Activated CD4-positive, CD25-positive, alpha-beta regulatory T cell treated with anti-CD3 and anti-CD28 coated beads, Interleukin-2, amount 50 U/mL, for 72 hours (primary cell): ENCODE data around the gene INPP5D.
"Not testable (repeated sequence)": the region's sequence is repeated elsewhere in the genome, so short reads cannot be mapped to it uniquely, and the experiment has no call there.

Source experiments
- DNase-seq: peaks from one replicate; pipeline ENCODE4 v3.0.0; 2021

The INPP5D gene

DNA sequence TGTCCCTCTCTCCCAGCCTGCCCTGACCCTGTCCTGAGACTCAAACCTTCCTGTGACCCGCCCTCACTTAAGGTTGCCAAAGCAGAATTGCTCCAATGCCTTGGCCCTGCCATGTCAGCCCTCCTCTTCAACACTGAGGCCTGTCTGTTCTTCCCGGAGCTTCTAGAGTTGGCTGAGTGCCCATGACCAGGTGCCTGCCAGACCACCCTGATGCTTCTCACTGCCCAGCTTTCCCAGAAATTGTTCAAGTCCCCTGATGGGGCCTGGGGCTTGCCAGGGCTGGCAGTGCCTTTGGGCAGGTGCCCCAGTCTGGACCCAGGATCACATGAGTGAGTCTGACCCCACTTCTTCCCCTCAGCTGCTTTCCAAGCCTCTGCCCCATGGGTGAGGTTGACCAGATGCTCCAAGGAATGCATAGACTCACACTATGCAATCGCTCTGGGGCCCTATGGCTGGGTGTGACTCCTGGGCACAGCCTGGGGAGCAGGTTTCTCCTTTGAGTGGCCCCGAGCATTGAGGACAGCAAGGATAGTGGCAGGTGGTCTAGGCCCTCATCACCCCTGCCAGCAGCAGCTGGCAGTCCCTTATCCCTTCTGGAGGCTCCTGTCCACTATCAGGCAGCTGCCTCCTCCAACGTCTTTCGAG, 3.1 kb upstream of the INPP5D start:
- no peak for DNase-seq

DNA sequence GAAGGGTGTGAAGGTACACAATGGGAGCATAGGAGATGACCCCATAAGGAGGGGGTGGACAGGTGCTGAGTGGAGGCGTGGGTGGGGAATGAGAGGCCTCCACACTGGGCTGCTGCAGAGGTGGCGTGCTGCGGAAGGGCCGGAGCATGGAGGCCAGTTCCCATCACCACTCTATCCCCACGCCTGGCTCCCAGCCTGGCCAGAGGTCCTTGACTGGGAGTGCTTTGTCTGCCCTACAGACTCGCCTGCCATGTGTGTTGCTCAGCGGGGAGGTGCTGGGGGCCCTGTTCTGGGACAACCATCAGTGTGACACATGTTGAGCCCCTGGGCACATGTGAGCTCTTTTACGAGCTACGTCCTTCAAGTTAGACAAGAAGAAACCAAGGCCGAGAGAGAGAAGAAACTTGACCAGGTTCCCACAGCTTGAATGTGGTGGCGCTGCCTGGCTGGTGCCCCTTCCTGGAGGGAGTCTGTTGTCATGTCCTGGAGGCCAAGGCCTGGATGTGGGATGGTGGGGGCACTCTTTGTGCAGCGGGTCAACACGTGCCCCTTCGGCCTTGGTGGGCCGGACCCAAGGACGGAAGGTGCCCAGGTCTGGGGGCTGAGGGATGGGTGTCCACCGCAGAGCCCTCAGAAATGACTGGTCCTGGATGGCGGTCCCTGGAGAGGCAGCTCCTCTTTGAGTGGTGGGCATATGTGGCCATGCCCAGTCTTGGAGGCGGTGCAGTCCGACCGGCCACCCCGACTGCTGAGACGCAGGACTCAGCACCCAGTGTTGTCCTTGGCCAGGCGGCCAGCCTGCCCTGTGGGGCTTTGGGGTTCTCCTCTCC, 1.2 kb upstream of the INPP5D start:
- DNase-seq, result no peak

DNA sequence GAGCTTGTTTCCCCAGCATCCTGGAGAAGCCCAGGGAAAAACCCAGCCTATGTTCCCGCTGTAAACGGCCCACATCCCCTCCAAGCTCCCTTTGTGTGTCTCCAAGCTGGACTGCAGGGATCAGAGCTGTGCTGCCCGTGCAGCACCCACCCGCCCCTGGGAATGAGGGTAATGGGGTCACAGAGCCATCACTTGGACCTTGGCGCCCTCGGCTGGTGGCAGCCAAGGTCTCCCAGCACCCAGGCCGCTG, 670 bp upstream of the INPP5D start:
- DNase-seq, result no peak

DNA sequence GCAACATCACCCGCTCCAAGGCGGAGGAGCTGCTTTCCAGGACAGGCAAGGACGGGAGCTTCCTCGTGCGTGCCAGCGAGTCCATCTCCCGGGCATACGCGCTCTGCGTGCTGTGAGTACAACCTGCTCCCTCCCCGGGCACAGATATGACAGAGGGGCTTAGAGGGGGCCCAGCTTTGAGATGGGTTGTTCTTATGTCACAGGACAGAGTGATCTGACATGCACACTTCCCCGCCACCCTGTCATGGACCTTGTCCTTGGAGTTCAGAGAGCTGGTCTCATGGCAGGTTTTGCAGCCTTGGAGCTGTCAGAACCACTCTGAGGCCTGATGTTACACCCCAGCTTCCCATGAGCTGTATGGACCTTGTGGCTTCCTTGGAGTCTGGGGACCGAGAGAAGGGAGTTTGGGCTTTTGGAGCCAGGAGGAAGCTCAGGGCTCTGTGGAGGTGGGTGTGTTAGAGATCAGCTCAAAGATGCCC, 398 bp downstream of the INPP5D start:
- no peak for DNase-seq

DNA sequence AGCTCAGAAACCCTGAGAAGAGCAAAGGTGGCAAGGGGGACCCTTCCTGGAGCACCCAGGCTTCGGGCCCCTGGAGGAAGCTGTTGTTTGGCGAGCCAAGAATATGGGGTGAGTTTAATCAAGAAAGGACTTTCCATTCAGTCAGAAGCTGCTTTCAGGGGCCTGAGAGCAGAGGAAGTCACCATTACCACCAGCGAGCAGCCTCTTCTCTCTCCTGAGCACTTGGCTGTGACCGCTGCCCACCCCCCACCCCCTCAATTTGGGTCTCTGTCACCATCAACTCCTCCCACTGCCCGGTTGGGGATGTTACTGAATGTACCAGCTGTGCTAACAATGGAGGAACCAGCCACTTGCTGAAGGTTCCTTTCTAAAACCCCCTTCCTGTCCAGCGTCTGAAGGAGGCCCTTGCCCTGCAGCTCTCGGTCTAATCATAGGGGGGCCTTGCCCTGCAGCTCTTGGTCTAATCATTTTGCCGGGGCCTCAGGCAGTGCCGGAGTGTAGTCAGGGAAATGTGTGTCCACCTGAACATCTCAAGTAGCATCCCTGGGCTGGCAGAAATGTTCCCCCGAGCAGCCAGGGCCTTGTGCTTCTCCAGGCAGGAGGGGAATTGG, 943 bp downstream of the INPP5D start:
- DNase-seq, result peak; percentile 57

DNA sequence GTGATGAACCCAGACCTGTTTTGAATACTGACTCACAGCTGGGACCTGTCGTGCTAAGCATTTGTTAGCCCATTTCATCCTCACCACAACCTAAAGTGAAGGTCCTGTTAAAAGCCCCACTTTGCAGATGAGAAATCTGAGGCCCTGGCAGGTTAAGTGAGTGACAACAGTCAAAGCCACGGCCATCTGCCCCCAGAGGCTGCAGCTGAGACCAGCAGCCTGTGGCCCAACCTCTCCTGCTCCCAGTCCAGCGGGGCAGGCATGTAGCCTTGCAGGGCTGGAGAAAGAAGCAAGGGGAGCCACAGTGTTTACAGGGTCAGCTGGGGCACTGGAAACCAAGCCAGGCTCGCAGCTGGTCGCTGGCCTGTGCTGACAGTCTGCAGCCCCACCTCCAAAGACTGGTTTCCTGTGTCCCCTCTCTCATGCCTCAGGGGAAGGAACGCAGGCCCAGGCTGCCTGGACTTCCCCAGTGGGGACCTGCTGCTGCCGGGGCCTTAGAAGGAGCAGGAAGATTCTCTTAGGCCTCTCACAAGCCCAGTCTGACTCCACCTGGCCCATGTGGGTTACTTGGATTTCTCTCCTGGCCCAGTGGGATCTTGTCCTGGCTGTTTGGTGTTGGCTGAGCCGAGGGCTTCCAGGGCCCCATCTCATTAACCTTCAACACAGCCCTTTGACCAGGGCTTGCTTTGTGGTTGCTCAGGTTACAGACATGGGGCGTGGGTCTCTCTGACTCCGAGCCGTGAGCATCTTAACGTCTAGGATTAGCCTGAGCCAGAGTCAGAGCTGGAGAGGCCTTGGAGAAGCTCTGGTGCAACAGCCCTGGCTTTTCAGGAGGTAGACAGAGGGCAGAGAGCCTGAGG, 1.7 kb downstream of the INPP5D start:
- DNase-seq, result peak; percentile 64

DNA sequence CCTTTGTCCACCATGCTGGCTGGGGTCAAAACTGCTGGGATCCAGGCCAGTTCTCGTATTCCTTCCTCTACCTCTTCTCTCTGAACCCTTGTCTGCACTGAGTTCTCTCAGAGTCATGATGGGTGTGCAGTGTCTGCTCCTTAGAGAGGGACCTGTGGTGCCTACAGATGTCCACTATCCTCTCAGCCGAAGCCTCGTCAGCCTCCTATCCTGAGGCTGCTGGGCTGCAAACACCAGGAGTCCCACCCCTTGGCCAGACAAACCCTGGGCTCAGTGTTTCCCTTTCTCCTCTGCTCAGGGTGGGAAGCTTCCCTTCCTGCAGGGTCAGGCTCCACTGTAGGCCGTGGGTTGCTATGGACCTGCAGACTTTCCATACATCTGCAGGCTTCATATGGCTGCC, 2.3 kb downstream of the INPP5D start:
- DNase-seq, result no peak

DNA sequence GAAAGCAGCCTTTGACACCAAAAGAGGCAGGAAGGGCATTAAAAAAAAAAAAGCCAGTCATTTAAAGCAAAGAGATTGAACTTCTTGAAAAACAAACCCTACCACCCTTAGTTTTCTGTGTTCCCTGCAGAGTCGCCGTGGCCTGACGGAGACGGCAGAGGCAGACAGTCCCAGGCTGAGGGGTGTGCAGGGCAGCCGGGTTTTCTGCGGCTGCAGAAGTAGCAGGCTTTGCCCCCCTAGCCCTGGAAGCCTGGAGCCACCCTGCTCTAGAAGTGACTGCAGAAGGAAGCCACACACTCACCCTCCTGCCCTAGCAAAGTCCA, 2.8 kb downstream of the INPP5D start:
- no peak for DNase-seq

DNA sequence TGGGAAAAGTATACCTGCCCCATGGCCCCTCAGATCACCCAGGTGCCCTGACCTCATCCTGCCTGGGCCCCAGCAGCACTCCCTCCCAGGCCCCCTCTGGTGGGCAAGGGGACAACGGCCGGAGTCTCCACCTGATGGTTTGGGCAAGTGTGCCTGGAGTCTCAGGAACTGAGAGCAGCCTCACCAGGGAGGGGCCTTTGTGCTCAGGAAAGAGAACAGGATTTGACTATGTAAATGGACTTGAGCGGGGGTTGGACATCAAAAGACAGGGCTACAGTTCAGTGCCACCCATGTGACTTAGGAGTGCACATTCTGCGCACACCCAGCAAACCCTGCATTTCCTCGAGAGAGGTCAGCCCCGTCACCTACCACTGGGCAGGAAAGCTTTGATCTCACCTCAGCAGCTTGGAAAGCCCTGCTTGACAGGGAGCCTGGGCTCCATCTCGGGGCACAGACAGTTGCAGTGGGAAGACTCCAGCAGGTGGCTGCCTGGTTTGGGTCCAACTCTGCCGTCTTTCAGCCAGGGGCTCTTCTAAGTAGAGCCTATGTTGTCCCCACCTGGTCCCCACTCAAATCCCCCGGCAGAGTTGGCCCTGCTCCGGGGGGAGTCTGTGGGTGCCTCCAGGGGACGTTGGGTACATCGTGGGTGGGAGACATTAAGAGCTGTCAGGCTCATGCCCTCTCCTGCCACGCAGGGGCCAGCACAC, 3.3 kb downstream of the INPP5D start:
- DNase-seq, result peak; percentile 45

DNA sequence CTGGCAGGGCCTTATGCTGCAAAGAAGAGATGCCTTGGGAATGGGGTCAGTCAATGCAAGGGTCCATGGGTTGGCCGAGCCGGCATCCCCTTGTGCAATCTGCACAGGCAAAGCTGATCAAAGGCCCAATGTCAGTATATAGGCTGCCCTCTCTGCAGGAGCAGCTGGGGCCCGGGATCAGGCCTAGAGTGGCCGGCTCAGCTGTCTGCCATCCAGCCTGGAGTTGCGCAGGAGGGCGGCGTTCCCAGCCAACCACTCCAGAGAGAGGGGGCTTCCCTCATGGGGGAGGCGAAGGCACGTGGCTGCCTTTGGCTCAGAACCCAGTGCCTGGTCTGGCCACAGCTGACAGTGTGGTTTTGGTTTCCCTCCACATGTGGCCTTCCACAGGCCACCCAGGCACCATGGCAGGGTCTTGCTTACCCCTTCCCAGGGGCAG, 3.9 kb downstream of the INPP5D start:
- DNase-seq, result no peak

DNA sequence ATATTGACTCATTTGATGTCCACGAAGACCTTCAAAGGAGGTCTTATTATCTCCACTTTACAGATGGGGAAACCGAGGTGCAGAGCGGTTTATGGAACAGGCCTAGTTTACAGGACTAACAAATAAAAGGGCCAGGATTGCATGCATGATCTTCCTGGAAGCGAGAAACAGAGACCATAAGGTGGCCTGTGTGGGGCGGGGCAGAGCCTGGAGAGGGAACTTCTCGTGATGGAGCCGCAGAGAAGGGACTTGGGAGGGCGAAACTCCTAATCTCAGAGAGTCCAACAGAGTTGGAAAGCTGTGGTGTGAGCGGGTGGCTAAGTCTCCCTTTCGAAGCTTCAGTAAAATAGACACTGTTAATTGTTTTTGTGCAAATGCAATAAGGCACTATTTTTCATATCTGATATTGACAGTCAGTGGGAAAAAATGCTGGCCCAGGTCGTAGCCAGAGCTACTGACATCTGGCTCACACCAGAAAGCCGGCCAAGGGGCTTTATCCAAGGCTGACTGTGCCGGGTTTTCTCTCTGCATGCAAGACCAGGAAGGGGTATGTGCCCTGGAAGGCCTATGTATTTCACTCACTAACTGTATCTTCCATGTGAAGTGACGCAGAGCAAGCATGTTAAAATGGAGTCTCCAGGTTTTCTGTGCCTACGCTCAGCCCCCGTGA, 4.5 kb downstream of the INPP5D start:
- no peak for DNase-seq

DNA sequence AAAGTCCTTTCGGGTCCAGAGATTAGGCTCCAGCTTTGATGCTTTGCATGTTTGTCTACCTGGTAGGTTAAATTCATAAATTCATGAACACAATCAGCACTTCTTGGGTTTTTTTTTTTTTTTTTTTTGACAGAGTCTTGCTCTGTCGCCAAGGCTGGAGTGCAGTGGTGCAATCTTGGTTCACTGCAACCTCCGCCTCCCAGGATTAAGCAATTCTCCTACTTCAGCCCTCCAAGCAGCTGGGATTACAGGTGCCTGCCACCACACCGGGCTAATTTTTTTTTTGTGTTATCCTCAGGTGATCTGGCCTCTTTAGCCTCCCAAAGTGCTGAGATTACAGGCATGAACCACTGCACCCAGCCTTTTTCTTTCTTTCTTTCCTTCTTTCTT, 5.1 kb downstream of the INPP5D start:
- not testable (repeated sequence) for DNase-seq

DNA sequence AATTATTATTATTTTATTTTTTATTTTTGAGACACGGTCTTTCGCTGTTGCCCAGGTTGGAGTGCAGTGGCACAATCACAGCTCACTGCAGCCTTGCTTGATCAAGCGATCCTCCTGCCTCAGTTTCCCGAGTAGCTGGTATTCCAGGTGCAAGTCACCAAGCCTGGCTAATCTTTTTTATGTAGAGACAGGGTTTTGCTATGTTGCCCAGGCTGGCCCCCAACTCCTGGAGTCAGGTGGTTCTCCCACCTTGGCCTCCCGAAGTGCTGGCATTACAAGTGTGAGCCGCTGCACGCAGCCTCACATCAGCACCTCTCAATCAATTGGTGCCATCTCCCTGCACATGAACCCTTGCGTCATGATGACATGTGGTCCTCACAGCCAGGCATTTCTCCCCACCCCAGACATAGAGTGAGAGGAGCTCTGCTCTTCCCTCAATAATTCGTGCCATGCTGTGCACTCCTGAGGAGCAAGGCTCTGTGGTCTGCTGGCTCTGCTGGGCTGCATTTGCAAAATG, 5.9 kb downstream of the INPP5D start:
- no peak for DNase-seq

DNA sequence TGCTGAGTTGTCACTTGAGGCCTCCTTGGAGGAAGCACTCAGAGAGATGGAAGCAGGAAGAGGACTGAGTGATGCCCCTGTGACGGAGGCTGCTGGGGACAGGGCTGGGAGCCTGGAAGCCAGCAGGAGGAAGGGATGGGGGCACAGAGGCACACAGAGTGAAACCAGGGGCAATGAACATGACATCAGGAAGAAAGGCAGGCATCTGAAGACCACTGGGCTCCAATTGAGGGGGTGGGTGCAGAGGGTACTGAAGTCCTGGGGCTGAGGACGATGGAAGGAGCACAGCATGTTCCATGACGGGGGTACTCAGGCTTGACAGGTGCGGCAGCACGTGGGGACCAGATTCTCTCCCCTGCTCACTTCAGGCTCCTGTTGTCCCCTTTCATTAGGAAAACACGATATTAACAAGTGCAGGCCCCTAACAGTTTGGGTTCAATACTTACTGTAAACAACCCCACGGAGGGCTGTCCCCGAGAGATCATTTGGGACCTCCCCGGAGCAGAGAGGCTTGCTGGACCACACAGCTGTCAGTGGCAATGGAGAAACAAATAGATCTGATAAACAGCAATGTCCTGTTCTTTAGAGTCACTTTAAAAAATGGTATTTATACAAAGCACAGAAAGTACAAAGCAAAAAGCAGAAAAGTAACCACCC, 8.7 kb downstream of the INPP5D start:
- no peak for DNase-seq

DNA sequence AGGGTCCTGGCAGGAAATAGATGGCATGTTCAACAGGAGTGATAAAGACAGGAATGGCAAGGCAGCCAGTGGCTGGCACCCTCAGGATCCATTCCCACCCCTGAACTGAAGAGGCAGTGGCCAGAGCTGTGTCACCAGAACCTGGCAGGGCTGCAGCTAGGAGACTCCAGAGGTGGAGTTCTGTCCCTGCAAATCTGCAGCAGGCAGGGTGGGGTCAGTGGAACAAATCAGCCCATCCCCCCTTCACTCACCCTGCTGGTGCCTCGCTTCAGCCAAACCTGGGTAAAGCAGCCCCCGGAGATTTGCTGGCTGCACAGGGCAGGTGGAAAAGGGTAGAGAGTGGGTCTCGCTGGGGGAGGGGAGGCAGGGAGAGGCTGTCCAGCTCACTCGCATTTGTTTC, 12.7 kb downstream of the INPP5D start:
- no peak for DNase-seq

DNA sequence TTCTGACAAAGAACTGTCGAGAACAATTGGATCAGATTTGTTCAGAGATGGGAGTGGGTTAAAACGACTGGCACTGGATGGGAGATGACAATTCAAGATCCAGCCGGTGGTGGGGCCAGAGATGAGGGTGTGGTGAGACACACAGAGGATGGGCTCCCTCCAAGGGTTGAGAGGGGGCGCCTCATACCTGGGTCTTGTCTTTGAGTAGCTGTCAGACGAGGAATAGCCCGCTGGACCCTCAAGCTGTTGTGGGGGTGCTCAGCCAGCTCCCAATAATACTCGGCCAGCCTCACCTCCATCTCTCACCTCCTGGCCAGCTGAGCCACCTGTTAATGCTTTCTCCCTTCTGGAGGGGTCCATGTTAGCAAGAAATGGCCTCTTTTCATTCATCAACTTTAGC, 14.0 kb downstream of the INPP5D start:
- no peak for DNase-seq

DNA sequence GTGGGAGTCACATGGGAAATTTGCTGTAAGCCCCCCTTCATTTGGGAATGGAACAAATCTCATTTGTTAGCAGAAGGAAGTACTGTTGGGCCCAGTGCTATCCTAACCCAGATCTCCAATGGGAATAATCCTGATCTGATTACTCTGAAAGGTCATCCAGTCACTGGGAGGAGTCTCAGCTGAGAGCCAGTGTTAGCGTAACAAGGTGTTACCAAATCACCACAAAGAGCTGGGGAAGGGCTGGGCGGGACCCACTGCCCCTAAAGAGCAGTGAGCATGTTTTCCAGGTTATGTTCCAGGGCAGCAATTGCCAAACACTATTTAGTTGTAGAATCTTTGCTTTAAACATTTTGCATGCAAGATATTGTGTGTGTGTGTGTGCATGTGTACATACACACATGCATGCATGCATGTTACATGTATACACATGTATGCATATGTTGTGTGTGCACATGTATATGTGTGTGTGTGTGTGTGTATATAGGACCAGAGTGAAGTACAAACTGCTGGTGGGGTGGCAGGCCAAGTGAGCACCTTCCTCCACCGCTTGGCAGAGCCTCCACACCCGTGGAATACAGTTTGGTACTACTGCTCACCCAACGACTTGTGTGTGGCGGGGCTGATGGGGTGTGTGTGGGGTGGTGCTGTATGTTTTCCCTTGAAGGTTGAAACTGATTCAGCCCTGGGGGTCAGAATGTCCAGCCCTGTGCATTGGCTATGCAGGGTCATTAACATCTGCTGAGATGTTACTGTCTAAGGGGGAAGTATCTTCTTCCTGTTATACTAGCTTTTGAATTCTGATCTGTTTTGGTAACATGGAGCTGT, 15.2 kb downstream of the INPP5D start:
- DNase-seq, result no peak

DNA sequence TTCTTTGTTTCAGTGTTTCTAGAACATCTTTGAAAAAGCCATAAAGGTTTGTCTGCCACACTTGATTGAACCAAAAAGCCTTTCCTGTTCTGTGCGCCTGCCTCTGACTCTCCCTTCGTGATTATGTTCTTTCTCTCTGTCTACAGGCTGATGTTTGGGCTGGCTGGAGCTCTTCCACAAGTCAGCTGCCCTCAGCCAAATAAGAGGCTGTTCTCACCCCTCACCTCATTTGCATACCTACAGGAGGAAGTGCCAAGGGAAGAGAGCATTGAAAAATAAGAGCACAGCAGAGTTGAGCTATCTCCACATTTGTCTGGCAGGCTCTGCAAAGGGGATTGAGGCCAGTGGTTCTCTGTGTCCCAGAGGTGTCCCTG, 15.8 kb downstream of the INPP5D start:
- no peak for DNase-seq

DNA sequence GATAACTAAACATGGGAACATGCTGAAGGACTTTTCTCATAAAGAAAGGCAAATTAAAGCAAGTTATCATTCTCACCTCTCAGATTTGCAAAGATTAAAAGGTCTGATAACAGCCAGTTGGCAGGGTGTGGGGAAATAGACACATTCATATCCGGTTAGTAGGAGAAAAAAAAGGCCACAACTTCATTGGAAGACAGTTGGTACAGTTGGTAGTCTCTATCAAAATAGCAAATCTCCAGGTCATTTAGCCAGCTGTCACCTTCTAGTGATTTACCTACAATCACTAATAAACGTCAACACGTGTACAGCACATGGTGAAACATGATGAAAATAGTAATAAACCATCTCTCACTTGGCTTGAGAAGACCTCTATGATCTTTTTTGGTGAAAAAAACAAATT, 16.6 kb downstream of the INPP5D start:
- no peak for DNase-seq

DNA sequence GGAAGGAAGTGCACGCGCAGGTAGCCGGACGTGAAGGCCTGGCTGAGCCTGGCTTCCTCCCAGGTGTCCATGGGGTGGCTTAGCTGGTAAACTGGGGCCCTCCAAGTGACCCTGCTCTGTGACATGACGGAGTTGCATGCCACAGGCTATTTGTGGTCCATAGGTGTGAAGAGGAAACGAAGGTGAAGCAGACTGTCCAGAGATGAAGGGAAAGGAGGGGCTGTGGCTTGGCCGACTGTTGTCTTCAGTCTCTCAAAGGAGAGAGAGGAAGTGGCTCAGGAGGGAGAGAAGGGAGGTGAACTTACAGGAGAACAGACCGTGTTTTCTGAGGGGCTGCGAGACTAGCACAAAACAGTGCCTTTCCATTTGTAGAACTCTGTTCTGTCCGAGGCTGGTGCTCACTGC, 19.3 kb downstream of the INPP5D start:
- DNase-seq, result peak; percentile 47
